ENCODE data around the gene SLC25A27.
"Not testable (repeated sequence)": the region's sequence is repeated elsewhere in the genome, so short reads cannot be mapped to it uniquely, and the experiment has no call there.

Gene SLC25A27, protein sequence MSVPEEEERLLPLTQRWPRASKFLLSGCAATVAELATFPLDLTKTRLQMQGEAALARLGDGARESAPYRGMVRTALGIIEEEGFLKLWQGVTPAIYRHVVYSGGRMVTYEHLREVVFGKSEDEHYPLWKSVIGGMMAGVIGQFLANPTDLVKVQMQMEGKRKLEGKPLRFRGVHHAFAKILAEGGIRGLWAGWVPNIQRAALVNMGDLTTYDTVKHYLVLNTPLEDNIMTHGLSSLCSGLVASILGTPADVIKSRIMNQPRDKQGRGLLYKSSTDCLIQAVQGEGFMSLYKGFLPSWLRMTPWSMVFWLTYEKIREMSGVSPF

DNA sequence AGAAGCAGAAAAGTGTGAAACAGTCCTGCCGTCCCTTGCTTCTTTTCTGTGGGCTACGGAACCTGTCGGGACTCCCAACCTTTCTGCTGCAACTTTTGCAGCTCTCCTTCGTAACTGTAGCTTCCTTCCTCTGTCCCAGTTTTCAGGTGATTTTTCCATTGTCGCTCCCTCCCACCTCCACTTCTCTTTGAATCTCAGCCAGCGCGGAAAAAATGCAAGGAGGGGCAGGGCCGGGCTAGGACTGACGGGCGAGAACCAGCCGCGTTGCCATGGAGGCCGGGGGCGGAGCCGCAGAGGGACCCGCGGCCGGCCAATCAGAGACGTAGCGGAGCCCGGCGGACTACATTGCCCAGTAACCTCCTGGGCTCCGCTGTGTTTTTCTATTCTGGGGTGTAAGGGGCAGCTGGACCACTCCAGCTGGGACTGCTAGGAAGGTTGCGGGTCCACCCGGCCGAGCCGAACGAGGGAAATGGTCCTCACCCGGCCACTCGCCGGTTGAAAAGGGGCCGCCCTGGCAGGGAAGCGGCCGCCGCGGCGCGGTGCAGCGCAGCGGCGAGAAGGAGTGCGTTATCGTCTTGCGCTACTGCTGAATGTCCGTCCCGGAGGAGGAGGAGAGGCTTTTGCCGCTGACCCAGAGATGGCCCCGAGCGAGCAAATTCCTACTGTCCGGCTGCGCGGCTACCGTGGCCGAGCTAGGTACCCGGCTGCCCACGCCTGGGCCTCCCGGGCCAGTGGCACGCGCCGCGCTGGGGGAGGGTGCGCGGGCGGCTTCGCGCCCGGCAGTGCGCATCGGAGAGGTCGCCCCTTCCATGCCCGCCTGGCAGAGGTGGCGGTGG lies at the start of gene SLC25A27, which contains the start of gene CYP39A1:
Gene SLC25A27, plus strand, starts transcription at position 373 of the 836 bp plus-strand sequence. Its CDS starts 218 bp downstream, at position 591.
Gene CYP39A1, minus strand, starts transcription at position 216 of the 836 bp plus-strand sequence. CDS start 236 bp downstream, outside the sequence.
- peak; percentile 64 for DNase-seq (ENCODE audit: low spot score)

DNA sequence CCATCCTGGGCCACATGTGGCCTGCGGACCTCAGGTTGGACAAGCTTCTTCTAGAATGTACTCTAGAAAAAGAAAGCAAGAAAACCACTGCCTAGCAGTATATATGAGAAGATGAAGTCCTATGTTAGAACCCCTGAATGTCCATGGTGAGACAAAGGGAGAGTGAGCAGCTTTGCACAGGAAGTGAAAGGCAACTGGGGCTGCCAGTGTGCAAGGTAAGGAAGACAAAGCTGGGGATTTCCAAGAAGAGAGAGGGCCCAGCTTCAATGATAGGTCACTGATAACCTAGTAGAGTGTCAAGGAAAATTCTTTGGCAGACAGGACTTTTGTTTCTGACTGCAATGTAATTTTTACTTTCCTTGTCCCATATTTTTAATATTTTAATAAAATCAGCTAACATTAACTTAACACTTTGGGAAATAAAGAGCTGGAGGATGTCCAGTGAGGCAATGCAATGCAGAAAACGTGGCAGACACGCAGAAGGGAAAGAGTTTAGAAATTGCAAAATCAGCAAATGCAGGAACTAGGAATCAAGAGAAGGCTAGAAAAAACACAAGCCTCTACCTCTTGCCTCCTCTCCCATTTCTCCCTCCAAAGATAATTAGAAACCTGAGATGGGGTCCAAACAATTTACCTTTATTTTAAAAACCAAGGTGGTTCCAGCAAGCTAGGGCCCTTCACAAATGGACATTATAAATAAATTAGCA lies 47.5 kb upstream of the SLC25A27 start:
- DNase-seq (ENCODE audit: low spot score), result no peak

DNA sequence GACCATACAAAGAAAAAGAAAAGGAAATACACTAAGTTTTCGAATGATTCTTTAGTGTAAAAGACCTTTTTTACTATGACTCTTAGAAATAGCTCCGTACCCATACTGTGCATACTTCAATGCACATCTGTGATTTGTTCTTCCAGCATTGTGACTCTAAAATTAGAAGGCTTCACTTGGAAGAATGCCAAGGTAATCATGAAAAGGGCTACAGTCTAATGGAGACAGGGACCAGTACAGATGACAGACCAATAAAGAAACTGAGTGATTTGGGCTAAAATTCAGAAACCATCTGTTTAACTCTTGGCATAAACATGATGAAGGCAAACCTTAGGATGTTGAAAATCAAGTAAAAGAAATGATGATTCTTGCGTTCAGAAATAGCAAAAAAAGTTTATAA lies 46.4 kb upstream of the SLC25A27 start:
- DNase-seq (ENCODE audit: low spot score), result no peak

DNA sequence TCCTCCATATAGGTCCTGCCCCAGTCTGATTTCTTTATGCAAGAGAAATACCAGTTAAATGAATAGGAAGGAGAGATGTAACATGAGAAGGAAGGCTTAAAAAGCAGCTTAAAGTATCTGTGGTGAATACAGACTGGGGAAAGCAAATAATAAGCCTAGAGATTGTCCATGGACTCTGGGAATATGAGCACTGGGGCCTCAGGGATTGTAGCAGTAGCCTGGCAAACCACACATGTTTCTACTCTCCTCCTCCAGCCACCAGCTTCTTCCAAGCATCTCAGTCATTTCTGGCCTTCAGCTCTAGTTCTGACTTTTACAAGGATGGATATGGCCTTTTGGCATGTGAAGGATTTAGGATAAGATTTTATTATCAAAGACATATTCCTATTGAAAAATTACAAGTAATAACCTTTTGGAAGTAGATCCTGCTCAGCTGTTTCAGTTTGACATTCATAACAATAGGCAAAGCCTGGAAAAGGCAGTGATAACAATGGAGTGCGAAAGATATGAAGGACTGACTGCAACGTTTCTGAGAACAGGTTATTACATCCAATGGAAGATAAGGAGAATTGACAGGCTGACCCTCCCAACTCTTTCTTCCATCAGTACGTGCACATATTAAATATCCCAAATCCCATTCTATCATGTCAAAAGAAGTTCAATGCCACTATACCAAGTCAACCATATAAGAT lies 41.8 kb upstream of the SLC25A27 start:
- no peak for DNase-seq (ENCODE audit: low spot score)

DNA sequence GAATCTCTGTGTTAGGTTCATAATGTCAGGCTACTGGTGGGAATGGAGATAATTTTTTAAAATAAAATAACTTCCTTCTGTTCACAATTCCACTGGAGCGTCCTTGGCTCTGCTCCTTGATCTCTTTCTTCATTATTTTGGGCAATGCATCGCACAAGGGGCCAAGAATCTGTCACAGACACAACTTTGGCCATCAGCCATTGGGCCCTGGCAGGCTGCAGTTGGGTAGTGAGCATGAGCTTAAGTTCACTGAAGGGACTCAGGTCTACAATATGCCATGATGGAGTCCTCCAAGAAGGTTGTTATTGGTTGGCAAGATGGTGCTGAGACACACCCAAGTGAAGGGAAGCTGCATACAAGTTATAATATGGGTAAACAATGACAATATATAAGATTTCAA lies 40.1 kb upstream of the SLC25A27 start:
- no peak for DNase-seq (ENCODE audit: low spot score)

DNA sequence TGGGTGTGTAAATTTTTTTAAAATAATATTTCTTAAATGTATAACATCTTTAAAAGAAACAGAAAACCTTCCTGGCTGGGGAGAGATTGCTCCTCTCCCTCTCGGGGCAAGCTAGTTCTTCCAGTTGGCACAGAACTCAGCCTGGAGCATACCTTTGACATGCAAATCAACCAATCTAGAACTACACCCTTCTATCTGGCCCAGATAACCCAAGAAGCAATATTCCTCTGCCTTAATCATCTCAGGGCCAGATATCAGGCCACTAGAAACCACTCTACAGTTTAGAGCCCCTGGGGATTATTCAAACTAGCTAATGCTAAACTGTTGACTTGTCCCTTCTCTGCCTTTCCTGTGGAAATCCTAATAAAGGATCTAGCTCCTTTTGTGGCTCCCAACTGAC lies 34.0 kb upstream of the SLC25A27 start:
- no peak for DNase-seq (ENCODE audit: low spot score)

DNA sequence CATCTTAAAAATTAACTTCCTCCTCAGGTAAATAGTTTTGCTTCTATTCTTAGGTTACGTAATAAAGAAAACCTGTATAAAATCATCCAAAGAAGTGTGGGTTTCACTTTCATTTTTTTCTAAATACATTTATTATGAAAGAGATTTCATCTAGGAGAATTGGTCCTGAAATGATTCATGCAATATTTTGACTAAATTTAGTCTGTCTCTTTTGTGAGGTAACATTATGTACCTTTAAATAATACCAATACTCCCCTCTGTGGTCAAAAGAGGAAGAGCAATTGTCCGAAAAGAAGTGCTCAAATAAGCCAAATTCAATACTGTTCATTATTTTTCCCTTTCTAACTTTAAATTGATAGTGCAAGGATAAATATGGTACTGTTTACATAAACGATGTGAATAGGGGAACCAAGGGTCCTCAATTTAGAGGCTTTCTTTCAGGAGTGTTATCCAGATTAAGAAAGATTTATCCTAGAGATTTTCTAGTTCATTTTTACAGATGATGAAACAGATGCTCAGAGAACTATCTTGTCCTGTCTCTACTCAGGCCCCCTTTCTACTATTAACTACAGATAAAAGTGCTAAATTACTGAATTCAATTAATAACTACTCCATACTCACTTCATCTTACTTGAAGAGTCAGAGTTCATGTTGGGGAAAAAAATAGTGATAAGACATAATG lies 26.4 kb upstream of the SLC25A27 start:
- peak; percentile 40 for DNase-seq (ENCODE audit: low spot score)

DNA sequence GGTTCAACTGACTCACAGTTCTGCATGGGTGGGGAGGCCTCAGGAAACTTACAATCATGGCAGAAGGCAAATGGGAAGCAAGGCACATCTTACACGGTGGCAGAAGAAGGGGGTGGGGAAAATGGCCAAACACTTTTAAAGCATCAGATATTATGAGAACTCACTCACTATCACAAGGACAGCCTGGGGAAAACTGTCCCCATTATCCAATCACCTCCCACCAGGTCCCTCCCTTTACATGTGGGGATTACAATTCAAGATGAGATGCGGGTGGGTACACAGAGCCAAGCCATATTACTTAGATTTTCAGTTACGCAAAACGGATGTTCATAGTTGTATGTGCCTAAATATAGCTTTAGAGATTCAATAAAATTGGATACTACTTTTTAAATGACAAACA lies 25.8 kb upstream of the SLC25A27 start:
- no peak for DNase-seq (ENCODE audit: low spot score)

DNA sequence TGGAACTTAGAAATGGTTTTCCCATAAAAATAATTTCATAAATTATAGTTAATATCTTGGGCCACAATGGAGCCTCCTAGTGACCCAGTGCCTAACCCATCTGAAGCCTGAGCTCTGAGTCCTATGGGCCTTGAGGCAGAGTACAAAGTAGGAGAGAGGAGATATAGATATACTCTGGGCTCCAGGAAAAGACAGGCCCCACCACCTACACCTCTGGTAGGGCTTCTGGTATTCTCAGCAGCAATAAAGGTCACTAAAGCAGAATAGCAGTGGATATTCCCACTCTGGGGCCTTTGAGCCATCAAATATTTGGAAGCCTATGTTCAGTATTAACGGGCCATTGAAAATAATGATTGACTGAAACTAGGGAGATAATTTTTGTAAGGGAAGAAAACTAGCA lies 24.3 kb upstream of the SLC25A27 start:
- DNase-seq (ENCODE audit: low spot score), result no peak

DNA sequence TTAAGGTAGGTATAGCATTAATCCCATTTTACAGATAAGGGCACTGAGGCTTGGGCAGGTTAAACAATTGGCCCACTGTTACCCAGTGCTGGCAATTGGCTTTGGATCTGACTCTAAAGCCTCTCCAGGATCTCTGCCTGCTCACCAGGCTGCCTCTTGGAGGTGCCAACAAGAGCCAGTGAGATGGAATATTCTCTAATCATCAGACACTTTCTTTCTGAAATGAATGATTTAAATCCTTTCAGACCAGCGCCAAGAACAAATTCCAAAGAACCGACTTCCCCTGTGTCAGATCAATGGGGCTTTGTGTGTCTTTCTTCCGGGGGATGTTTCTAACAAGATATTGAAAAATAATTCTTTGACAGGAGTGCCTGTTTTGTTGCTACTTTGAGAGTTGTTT lies 23.8 kb upstream of the SLC25A27 start:
- no peak for DNase-seq (ENCODE audit: low spot score)

DNA sequence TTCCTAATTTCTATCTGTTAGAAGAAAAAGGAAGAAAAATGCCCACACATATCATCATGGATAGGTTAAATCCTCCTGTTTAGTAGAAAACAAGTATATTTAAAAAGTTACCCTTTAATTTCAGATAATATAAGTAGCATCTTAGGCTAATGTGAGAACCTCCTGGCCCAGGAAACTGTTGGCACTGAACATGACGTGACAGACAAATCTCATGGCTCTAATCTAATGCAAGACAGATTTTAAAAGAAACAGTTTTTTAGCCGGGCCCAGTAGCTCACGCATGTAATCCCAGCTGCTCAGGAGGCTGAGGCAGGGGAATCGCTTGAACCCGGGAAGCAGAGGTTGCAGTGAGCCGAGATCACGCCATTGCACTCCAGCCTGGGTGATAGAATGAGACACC lies 23.1 kb upstream of the SLC25A27 start:
- no peak for DNase-seq (ENCODE audit: low spot score)

DNA sequence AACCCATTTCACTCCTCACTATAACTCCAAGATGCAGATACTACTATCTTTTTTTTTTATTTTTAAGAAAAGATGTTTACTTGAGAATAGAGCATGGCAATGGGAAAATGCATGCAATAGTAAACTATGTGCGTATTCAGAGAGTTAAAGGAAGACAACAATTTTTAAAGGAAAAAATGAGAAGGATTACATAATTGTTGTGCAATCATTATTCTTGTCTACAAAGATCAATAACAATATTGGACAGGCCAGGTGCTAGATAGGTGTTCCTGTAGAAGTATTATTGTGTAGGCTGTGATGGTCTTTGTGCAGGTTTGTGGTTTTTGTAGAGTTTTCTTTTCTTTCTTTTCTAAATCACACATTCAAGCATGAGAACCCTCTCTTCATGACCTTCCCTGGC lies 20.7 kb upstream of the SLC25A27 start:
- no peak for DNase-seq (ENCODE audit: low spot score)

DNA sequence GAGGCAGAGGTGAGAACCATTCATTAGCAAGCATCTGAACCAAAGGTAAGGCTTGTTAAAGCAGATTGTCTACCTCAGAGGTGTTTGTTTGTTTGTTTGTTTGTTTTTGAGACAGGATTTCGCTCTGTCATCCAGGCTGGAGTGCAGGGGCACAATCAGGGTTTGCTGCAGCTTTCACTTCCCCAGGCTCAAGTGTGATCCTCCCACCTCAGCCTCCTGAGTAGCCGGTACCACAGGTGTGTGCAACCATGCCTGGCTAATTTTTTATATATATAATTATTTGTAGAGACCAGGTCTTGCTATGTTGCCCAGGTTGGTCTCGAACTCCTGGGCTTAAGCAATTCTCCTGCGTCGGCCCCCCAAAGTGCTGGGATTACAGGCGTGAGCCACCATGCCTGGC lies 17.3 kb upstream of the SLC25A27 start:
- no peak for DNase-seq (ENCODE audit: low spot score)

DNA sequence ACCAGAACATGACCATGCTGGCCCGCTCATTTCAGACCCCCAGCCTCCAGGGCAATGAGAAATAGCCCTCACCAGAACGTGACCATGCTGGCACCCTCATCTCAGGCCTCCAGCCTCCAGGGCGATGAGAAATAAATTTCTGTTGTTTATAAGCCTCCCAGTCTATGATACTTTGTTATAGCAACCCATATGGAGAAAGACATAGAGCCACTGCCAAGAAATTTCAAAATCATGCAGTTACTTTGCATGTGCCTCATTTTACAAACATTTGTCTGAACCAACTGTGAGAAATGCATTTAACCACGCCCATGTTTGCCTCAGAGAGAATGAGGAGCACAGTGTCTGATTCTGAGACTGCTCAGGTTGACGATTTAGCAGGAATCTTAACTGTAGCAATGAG lies 15.6 kb upstream of the SLC25A27 start:
- DNase-seq (ENCODE audit: low spot score), result no peak

DNA sequence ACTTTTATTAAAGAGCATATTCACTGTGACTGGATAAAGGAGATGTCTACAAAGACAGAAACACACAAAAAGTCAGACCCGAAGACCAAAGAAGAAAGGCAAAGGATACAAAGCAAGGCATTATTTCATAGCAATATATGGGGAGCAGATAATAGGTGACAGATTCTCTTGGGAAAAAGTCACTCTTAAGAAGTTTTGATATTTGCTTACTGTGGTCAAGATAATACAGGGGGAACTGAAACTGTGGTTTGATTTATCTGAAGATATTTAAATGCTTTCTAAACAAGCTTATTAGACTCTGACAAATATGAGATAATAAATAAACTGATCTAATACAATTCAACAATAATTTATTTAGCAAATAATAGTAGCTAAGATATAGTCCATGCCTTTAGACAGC lies 14.8 kb upstream of the SLC25A27 start:
- no peak for DNase-seq (ENCODE audit: low spot score)

DNA sequence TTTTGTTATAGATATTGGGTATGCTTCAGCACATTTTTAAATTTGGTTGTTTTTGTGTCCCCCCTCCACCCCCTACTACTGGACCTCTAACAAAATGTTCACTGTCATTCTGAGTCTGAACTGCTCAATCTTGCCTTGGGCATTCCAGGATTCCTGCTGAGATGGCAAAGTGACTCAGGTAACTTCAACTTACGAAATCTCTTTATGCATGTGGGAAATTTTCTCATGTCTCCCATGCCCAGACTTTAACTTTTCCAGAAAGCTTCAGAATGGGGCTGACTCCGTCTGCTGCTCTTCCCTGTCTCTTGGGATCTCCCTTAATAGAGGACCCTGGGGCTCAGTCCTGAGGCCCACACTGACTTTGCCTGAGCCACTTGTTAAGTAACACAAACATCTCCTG lies 14.1 kb upstream of the SLC25A27 start:
- DNase-seq (ENCODE audit: low spot score), result no peak

DNA sequence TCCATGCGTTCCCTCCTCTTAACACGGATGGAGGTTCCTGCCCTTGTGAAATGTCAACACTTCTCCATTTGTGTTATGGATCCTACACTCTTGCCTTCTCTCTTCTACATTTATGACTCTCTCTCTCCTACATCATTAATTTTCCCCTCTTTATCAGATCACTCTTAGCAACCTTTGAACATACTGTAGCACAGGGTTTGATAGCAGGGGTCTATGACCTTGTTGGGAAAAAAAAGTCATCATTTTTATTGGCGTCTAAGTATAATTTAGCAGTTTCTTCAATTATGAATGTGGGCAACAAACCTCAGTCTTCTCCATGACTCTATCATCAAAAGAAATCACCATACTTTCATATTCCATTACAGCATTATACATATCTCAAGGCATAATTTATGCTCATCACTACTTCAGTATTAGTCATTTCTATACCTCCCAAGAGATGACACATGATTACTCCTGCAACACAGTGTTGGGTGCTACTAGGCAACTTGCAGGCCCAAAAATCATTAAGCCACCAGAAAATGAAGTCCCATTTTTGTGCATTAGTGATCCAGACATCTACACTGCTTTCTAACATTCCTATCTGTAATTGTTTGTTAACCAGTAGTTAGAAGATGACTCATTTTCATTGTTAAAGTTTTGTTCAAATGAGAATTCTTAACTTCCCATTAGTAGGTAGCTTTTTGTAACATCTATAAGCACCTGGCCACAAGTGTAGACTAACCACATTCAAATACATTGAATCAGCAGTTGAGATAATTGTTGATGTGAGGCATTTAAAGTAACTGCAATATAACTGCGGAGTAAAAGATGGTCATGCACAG lies 9.6 kb upstream of the SLC25A27 start:
- DNase-seq (ENCODE audit: low spot score), result no peak

DNA sequence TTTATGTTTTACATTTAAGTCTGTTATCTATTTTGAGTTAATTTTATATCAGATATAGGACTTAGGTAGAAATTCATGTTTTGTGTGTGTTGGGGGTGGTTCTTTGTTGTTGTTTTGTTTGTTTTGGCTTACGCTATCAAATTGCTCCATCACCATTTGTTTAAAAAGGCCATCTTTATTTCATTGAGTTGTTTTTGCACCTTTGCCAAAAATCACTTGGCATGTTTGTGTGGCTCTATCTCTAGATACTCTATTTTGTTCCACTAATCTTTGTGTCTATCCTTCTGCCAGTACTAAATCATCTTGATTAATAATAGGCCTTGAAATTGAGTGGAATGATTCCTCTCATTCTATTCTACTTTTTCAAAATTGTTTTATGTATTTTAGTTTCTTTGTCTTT lies 7.5 kb upstream of the SLC25A27 start:
- no peak for DNase-seq (ENCODE audit: low spot score)

DNA sequence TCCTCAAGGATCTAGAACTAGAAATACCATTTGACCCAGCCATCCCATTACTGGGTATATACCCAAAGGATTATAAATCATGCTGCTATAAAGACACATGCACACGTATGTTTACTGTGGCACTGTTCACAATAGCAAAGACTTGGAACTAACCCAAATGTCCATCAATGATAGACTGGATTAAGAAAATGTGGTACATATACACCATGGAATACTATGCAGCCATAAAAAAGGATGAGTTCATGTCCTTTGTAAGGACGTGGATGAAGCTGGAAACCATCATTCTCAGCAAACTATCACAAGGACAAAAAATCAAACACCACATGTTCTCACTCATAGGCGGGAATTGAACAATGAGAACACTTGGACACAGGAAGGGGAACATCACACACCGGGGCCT lies 4.7 kb upstream of the SLC25A27 start:
- DNase-seq (ENCODE audit: low spot score), result not testable (repeated sequence)

DNA sequence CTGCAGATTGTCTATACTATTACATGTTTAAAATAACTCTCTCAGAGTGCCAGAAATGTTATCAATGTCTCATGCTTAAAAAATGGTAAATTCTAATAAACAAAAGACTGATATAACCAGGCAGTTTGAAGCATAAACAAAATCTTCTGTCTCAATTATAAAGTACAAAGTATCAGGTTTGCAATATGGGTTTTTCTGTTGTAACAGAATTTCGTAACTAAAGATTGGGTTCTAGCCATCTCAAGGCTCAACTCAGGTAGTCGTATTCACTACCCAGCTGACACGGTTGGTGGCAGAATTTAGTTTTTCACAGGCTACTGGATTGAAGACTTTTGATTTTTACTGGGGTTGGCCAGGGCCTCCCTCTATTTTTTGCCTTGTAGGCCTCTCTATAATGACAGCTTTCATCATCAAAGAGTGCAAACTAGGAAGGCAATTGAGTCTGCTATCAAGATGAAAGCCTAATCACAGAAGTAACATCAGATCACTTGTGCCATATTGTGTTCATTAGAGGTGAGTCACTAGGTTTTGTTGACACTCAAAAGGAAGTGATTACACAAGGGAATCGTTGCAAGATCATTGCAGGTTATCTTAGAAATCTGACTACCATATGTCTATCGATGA lies 3.8 kb upstream of the SLC25A27 start:
- DNase-seq (ENCODE audit: low spot score), result no peak
